GDM1 (cell line): ENCODE data around the gene GPR15.

Experiments
- DNase-seq: peaks from one replicate; lab custom pipeline; 2025; lab: John Stamatoyannopoulos, UW

The GPR15 gene

DNA sequence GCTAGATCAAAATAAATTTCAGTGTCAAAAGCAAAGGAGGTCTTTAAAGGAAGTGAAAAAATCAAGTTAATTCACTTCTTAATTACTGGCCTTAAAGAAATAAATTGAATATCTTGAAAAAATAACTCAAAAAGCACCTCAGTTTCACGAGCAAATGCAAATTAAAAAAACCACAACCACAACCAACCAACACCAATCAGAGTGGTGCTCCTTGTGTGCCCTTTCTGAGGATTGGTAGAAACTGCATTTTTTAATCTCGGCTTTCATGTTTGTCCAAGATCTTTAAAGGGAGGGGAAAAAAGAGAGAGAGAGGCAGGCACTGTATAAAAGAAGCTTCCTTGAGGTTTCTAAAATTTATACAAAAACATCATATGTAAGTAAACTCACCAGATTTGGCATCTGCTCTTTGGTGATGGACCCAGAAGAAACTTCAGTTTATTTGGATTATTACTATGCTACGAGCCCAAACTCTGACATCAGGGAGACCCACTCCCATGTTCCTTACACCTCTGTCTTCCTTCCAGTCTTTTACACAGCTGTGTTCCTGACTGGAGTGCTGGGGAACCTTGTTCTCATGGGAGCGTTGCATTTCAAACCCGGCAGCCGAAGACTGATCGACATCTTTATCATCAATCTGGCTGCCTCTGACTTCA, at the start of gene GPR15:
GPR15 (plus strand) TSS at position 357 of the 653 bp plus-strand sequence; CDS start at position 413, 56 bp downstream.
- DNase-seq, result no peak

DNA sequence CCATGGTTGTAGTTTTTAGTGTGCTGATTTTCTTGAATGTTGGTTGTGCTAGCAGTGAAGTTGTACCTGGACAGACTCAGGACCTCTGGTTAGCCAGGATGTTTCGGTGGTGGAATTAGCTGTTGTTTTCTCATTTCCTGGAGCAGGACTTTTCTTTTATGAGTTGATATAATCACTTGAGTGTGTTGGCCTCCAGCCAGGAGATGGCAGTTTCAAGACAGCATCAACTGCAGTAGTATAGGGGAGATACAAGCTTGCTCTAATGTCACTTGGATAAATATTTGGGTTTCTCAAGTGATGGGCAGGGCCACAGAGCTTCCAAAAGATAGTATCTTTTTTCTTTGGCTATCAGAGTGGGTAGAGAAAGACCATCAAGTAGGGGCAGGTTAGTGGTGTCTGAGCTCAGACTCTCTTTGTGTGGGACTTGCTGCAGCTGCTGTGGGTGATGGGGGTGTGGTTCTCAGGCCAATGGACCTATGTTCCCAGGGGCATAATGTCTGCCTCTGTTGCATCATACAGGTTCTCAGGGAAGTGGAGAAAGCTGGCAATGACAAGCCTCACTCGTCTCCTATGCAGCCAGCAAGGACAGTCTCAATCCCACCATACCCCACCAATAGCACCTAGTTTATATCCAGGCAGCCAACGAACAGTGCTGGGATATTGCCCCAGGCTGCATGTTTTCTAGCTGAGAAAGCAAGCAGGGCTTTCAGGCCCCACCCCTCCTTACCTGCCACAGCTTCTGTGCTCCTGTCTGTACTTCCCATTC, 48.9 kb upstream of the GPR15 start:
- no peak for DNase-seq

DNA sequence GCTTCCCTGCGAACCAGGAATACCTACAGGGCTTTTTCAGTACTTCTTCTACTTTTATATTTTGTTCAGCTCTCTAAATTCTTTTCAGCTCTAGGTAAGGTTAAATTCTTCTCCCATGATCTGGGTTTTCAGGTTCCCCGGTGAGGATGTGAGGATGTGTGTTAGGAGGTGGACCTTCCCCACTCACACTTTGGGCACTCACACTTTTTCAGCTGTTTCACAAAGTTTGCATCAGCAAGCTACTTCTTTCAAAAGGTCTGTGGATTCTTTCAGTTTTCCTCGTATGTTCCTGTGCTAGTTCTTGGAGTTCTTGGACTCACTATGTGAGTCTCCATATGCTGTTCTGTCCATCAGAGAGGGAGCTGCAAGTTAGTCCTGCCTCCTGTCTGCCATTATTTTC, 48.2 kb upstream of the GPR15 start:
- no peak for DNase-seq

DNA sequence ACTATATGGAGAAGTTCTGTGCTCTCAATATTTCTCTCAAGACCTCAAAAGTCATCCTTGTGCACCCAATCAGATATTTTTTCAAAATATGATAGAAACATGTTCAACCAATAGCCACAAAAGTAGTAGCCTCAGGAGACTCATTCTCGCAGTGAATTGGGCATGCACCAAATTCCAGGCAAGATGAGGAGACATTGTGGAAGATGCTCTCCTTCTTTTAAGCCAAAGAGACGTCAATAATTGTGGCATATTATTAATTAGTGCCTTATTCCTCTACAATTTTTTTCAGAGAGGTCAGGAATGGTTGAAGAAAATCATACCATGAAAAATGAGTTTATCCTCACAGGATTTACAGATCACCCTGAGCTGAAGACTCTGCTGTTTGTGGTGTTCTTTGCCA, 34.4 kb upstream of the GPR15 start, which contains the start of gene OR5K2:
OR5K2 (plus strand) TSS at position 301 of the 400 bp plus-strand sequence; CDS start at position 301, 0 bp downstream.
- DNase-seq, result no peak

DNA sequence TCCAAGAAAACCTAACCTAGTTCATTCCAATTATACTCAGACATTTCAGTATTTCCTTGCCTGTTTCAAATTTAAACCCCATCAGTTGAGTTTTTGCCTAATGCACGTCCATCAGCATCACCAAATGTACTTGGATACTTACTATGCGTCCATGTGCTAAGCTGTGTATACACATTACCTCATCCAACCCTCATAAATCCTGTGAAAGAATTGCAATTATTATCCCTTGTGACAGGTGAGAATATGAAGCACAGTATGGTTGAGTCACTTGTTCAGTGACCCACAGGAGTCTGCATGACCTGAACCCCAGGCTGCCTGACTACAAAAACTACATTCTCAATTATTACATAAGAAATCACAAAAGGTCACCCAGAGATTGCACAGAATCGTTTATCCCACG, 31.8 kb upstream of the GPR15 start:
- DNase-seq, result no peak

DNA sequence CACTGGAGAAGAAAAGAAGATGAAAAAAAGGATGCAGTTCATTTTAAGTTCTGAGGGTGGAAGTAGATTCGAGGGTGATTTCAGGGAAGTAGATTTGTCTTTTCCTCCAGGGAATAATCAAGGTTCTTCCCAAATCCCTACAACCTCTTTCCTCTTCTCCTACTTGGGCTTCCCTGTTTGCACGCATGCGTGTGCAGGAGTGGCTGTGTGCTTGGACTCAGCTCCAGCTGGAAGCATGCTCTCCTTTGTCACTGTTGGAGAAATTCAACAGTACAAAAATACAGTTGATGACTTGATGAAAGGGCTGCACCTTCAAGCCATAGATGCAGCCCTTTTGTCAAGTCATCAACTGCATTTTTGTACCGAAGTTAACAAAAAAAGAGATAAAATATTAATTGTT, 30.5 kb upstream of the GPR15 start:
- DNase-seq, result no peak

- no peak for DNase-seq
These were observed 29.8 kb upstream of the GPR15 start for GRCh38 chr3:98501863-98502576.

DNA sequence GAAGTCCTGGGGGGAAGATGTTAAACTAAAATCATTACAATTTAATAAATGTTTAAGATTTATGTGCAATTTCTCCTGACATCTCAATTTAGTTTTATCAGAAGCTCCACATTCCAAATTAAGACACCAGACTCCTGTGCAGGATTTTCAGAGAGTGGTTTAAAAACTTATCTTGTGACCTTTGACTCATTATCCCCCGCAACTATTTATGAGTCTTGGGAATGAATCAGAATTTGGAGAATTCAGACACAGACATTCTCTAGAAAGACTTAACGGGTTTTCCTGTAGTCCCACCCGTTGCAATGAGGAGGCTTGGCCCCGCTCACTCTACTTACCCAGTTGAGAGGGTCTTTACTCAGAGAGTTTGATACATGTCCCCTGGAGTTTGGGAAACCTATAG, 27.2 kb upstream of the GPR15 start:
- no peak for DNase-seq

DNA sequence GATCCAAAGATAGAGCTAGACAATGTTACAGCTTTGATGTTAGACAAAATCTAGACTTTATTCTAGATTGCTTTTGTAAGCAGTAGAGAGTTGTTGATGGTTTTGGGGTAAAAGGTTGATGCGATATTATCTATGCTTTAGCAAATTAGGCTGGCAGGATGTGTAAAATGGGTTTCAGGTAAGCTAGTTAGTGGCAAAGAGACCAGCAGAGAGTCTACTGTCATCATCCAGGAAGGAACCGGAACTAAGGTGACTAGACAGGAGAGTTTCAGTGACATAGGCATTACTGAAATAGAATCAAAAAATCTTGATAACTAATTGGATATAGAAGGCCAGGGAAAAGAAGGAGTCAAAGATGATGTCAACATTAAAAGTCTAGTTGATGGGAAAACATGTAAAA, 23.2 kb upstream of the GPR15 start:
- DNase-seq, result no peak

GRCh38 chr3:98512576-98512975, 19.2 kb upstream of the GPR15 start:
- no peak for DNase-seq

GRCh38 chr3:98513091-98513511, 18.7 kb upstream of the GPR15 start:
- DNase-seq, result no peak

DNA sequence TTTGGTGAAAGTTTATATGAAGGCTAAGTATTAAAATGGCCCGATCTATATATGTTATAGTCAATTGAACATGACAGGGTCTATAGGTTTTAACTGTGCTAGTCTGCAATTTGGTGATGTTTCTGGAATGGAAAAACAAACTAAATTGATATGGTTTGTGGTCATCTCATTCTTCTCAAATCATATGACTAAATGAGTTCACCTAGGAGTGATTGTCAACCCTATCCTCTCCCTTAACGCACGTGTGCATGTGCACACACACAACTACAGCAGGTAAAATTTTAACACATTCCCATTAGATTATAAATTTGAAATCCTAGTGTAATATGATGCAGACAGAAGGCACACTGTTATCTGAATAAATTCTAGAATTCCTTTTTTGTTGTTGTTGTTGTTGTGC, 18.0 kb upstream of the GPR15 start:
- no peak for DNase-seq

- no peak for DNase-seq
These were observed 16.8 kb upstream of the GPR15 start for GRCh38 chr3:98514948-98515347.

DNA sequence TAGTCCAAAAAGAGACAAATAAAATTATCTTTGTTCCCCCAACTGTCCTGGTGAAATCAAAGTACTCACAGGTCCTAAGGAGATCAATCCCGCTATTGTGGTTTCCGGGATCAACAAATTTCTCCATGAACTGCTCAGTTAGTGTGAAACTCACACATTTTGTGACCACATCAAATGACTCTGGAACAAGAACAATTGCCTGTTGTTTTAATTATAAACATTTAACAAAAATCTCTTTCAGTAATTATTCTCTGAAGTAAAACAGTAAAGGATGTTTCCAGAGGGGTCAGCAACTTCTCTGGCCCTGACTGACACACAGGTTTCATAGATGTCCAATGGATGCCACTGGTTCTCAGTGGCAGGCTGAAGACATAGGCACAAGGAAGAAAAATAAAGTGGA, 13.0 kb upstream of the GPR15 start:
- DNase-seq, result no peak

DNA sequence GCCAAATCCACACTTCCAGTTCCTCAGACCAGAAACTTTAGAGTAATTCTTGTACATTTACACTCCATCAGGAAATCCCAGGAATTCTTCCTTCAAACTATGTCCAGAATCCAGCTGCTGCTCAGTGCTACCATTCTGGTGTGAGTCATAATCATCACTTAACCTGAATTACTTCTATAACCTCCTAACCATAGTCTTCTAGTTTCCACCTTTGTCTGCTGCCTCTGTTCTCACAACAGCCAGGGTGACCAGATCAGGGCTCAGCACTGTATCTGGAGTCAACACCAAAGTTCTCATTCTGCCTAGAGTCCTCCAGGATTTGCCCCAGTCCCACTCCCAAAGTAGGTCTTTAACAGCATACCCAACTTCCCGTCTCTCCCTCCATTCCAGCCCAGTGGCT, 12.4 kb upstream of the GPR15 start:
- no peak for DNase-seq

- DNase-seq, result peak; percentile 4
These were observed 9.8 kb upstream of the GPR15 start for GRCh38 chr3:98521897-98522543.

DNA sequence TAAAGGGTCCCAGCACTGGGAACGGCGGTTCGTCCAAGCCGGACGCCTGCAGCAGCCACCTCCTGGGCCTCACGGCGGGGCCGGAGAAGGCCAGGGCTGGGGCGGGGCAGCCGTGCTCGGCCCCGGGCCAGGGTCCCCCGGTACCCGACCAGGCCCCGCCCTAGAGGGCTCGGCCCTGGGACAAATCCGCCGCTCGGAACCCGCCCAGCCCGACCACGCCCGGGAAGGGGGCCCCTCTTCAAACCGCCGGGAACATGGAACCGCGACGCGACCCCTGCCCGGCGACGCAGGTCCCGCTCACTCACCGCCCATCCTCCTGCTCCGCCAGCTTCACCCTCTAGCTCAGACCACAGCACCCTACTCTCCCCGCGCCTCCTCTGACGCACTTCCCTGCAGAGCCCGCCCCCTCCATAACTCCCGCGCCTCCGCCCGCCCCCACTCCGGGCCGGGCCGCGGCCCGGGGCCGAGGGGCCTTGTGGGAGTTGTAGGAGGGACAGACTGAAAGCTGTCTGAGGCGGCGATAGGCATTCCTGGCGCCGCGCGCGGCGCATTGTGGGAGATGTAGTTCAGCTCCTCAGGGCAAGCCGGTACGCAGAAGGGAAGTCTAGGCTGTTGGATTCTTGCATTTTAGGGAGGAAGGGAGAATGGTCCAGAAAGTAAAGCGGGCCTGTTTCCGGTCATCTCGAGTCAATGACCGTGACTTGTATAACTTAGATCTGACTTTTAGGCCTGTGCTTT, 9.1 kb upstream of the GPR15 start, which contains the start of gene CLDND1:
CLDND1 (minus strand) TSS at position 359 of the 738 bp plus-strand sequence. CDS start 1,478 bp downstream, outside the sequence.
- DNase-seq, result peak; percentile 91

DNA sequence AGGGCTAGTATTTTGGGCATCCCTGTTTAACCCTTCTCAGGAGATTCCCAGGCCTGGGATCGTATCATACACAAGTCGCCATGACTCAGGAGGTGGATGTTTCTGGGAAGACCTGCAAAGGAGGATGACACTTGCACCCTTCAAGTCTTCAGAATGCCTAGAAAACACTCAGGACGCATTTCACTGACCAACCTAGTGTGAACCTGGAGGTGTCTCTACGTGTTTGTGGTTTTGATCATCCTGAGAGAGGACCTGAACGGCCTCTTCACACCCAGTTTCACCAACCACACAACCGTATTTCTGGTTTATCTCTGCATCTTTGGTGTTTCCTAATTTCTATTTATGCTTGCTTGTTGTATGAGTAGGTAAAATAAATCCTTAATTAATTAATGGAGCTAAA, 6.3 kb upstream of the GPR15 start:
- no peak for DNase-seq

DNA sequence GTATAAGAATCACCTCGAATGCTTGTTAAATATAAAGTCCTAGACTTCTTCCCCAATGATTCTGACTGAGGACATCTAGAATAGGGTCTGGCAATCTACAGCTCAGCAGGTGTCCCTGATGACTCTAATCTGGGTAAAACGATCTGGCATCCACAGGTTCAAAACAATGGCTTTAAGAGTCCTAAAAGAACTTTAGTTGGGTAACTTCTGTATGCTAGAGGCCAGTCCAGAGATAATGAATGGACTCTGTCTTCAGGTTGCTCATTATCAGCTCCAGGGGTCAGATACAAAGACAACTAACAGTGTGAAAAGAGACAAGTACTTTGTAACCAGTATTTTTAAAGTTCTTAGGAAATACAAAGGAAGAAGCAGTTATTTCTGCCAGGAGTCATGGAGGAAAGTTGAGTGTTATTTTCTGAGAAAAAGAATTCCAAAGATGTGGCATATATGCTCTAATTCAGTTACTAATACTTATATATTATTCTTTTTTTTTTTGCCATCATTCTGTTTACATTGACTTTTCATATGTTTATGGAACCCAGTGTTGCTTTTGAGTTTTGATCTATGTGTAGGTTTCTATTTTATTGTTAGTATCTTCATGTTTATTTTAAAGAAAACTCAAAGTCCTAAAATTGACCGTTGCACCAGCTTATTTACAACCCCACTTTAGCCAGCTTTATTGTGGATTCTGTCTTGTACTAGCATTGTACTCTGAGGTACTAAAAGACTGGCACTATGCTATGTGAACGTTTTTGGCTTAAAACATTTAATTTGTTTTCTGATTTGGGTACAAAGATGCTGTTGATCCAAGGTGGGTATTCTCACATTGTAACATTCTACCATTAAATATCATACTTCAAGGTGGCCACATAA, 3.1 kb upstream of the GPR15 start:
- DNase-seq, result no peak

- no peak for DNase-seq
These were observed 1.8 kb upstream of the GPR15 start for GRCh38 chr3:98529856-98530459.
